Jurkat, Clone E6-1 (cell line): ENCODE data around the gene CD6.

Source experiments
- DNase-seq: peaks from one replicate; pipeline ENCODE4 v3.0.0-alpha.2; 2011; ENCODE audit warnings: low read depth, low spot score
- H3K4me3 ChIP-seq: 2 replicates; pipeline ENCODE4 v1.5.1; 2011; ENCODE audit warnings: mild to moderate bottlenecking, low read length, control low read depth, moderate library complexity

CD6 gene

GRCh38 chr11:61000426-61000825 is 28.9 kb downstream of the CD6 start:
- no peak for DNase-seq
- no peak overlapping the region for H3K4me3 ChIP-seq

GRCh38 chr11:61001931-61002330 is 30.5 kb downstream of the CD6 start:
- no peak for DNase-seq
- no peak overlapping the region for H3K4me3 ChIP-seq

GRCh38 chr11:61002598-61002997 is 31.1 kb downstream of the CD6 start:
- DNase-seq = no peak
- no peak overlapping the region for H3K4me3 ChIP-seq

GRCh38 chr11:61004180-61004611 is 32.7 kb downstream of the CD6 start:
- DNase-seq = peak; percentile 53

GRCh38 chr11:61004761-61005181 is 33.3 kb downstream of the CD6 start:
- H3K4me3 ChIP-seq = peak overlapping the region; percentile 34
- peak; percentile 85 for DNase-seq

More at GRCh38 chr11:61004180-61004611, 32.7 kb downstream of the CD6 start:
- H3K4me3 ChIP-seq = peak overlapping the region; percentile 34

- no peak overlapping the region for H3K4me3 ChIP-seq
- DNase-seq = no peak
Observed at GRCh38 chr11:61007383-61007955, 36.0 kb downstream of the CD6 start.

GRCh38 chr11:61007956-61008896 is 36.7 kb downstream of the CD6 start:
- no peak overlapping the region for H3K4me3 ChIP-seq
- no peak for DNase-seq

- DNase-seq = no peak
- no peak overlapping the region for H3K4me3 ChIP-seq
Observed at GRCh38 chr11:61008971-61009370, 37.5 kb downstream of the CD6 start.

- no peak for DNase-seq
- H3K4me3 ChIP-seq = no peak overlapping the region
Observed at GRCh38 chr11:61009392-61010275, 38.2 kb downstream of the CD6 start.

- no peak overlapping the region for H3K4me3 ChIP-seq
- no peak for DNase-seq
Observed at GRCh38 chr11:61010466-61011228, 39.2 kb downstream of the CD6 start.

GRCh38 chr11:61011229-61011870 is 39.9 kb downstream of the CD6 start:
- H3K4me3 ChIP-seq = no peak overlapping the region
- no peak for DNase-seq

- no peak for DNase-seq
- no peak overlapping the region for H3K4me3 ChIP-seq
Observed at GRCh38 chr11:61011950-61012736, 40.7 kb downstream of the CD6 start.

- no peak for DNase-seq
- H3K4me3 ChIP-seq = no peak overlapping the region
Observed at GRCh38 chr11:61012737-61013215, 41.3 kb downstream of the CD6 start.

- no peak overlapping the region for H3K4me3 ChIP-seq
- no peak for DNase-seq
Observed at GRCh38 chr11:61018059-61018458, 46.6 kb downstream of the CD6 start.

- H3K4me3 ChIP-seq = no peak overlapping the region
- no peak for DNase-seq
Observed at GRCh38 chr11:61019037-61019831, 47.8 kb downstream of the CD6 start.

- no peak overlapping the region for H3K4me3 ChIP-seq
- no peak for DNase-seq
Observed at GRCh38 chr11:61019832-61020405, 48.4 kb downstream of the CD6 start.
